HEK293 (cell line): Measurements from ENCODE around the gene WDR17.

Experiments
- GLI4 ChIP-seq: fragments of 450-650 bp; formaldehyde crosslinking; IDR thresholded peaks from 2 replicates; pipeline ENCODE4 v1.5.1; 2016; ENCODE audit warnings: missing biosample characterization, missing genetic modification characterization
- HOXD13 ChIP-seq: sonication (generic); formaldehyde crosslinking; IDR thresholded peaks from 2 replicates; pipeline ENCODE4 v1.8.0; 2022; ENCODE audit warnings: missing genetic modification reagents, borderline replicate concordance
- KLF16 ChIP-seq: fragments of 450-650 bp; formaldehyde crosslinking; IDR thresholded peaks from 2 replicates; pipeline ENCODE4 v1.5.1; 2017; ENCODE audit warnings: missing biosample characterization, missing genetic modification characterization
- REPIN1 ChIP-seq: fragments of 450-650 bp; formaldehyde crosslinking; IDR thresholded peaks from 2 replicates; pipeline ENCODE4 v1.5.1; 2017; ENCODE audit warnings: missing biosample characterization, missing genetic modification characterization, low read depth
- SALL2 ChIP-seq: fragments of 450-650 bp; formaldehyde crosslinking; IDR thresholded peaks from 2 replicates; pipeline ENCODE4 v1.5.0; 2017; ENCODE audit warnings: missing biosample characterization, mild to moderate bottlenecking, missing genetic modification characterization, borderline replicate concordance
- TCF7L2 ChIP-seq: IDR thresholded peaks from 2 replicates; pipeline ENCODE4 v1.6.1; 2011; ENCODE audit warnings: low read depth, mild to moderate bottlenecking, inconsistent platforms, low read length, moderate library complexity, borderline replicate concordance
- ZNF24 ChIP-seq: fragments of 450-650 bp; formaldehyde crosslinking; IDR thresholded peaks from 2 replicates; pipeline ENCODE4 v1.5.1; 2016; ENCODE audit warnings: missing biosample characterization, missing genetic modification characterization
- ZNF350 ChIP-seq: fragments of 450-650 bp; formaldehyde crosslinking; IDR thresholded peaks from 2 replicates; pipeline ENCODE4 v1.5.0; 2017; ENCODE audit warnings: missing biosample characterization, mild to moderate bottlenecking, missing genetic modification characterization
- ZNF560 ChIP-seq: fragments of 450-650 bp; formaldehyde crosslinking; IDR thresholded peaks from 2 replicates; pipeline ENCODE4 v1.5.1; 2017; ENCODE audit warnings: missing biosample characterization, missing genetic modification characterization, borderline replicate concordance
- ZNF747 ChIP-seq: fragments of 450-650 bp; formaldehyde crosslinking; IDR thresholded peaks from 2 replicates; pipeline ENCODE4 v1.5.1; 2016; ENCODE audit warnings: missing biosample characterization, missing genetic modification characterization
- TF ChIP-seq, protein P1 (sequence below): fragments of 450-650 bp; formaldehyde crosslinking; IDR thresholded peaks from 2 replicates; pipeline ENCODE4 v1.5.1; 2016; ENCODE audit warnings: missing biosample characterization, missing genetic modification characterization
- TF ChIP-seq, protein P2 (sequence below): fragments of 450-650 bp; formaldehyde crosslinking; IDR thresholded peaks from 2 replicates; pipeline ENCODE4 v1.5.1; 2016; ENCODE audit warnings: missing biosample characterization, missing genetic modification characterization
- TF ChIP-seq, protein P3 (sequence below): fragments of 450-650 bp; formaldehyde crosslinking; IDR thresholded peaks from 2 replicates; pipeline ENCODE4 v1.5.1; 2016; ENCODE audit warnings: missing biosample characterization, missing genetic modification characterization, low read depth

DNA sequence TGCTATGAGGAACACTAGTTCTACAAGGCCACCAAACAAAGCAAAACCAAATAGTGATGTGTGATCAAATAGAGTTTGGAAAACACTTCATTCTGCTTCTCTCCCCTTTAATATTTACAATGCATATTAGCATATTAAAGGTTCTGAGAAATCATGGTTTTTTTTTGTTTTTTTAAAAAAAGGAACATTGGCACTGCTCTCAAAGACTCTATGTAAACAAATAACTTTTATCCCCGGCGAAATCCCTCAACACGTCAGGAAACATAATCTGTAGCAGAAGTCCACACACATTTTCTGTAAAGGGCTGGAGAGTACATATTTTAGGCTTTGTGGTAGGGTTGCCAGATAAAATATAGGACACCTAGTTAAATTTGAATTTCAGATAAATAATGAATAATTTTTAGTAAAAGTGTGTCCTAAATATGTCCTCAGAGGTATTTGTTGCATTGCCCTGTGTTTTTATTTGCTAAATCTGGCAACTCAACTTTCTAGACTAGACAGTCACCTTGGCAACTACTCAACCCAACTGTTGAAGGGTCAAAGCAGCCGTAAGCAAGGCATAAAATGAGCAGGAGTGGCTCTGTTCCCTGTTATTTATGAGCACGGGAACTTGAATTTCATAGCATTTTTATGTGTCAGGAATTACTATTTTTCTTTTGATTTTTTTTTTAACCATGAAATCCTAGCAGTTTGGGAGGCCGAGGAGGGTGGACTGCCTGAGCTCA lies 121.2 kb downstream of the WDR17 start:
- TF ChIP-seq, protein P1, sequence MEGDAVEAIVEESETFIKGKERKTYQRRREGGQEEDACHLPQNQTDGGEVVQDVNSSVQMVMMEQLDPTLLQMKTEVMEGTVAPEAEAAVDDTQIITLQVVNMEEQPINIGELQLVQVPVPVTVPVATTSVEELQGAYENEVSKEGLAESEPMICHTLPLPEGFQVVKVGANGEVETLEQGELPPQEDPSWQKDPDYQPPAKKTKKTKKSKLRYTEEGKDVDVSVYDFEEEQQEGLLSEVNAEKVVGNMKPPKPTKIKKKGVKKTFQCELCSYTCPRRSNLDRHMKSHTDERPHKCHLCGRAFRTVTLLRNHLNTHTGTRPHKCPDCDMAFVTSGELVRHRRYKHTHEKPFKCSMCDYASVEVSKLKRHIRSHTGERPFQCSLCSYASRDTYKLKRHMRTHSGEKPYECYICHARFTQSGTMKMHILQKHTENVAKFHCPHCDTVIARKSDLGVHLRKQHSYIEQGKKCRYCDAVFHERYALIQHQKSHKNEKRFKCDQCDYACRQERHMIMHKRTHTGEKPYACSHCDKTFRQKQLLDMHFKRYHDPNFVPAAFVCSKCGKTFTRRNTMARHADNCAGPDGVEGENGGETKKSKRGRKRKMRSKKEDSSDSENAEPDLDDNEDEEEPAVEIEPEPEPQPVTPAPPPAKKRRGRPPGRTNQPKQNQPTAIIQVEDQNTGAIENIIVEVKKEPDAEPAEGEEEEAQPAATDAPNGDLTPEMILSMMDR = no peak
- TF ChIP-seq ZNF350 = no peak
- TF ChIP-seq, protein P2, sequence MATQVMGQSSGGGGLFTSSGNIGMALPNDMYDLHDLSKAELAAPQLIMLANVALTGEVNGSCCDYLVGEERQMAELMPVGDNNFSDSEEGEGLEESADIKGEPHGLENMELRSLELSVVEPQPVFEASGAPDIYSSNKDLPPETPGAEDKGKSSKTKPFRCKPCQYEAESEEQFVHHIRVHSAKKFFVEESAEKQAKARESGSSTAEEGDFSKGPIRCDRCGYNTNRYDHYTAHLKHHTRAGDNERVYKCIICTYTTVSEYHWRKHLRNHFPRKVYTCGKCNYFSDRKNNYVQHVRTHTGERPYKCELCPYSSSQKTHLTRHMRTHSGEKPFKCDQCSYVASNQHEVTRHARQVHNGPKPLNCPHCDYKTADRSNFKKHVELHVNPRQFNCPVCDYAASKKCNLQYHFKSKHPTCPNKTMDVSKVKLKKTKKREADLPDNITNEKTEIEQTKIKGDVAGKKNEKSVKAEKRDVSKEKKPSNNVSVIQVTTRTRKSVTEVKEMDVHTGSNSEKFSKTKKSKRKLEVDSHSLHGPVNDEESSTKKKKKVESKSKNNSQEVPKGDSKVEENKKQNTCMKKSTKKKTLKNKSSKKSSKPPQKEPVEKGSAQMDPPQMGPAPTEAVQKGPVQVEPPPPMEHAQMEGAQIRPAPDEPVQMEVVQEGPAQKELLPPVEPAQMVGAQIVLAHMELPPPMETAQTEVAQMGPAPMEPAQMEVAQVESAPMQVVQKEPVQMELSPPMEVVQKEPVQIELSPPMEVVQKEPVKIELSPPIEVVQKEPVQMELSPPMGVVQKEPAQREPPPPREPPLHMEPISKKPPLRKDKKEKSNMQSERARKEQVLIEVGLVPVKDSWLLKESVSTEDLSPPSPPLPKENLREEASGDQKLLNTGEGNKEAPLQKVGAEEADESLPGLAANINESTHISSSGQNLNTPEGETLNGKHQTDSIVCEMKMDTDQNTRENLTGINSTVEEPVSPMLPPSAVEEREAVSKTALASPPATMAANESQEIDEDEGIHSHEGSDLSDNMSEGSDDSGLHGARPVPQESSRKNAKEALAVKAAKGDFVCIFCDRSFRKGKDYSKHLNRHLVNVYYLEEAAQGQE = no peak
- no peak for TF ChIP-seq TCF7L2
- TF ChIP-seq, protein P3, sequence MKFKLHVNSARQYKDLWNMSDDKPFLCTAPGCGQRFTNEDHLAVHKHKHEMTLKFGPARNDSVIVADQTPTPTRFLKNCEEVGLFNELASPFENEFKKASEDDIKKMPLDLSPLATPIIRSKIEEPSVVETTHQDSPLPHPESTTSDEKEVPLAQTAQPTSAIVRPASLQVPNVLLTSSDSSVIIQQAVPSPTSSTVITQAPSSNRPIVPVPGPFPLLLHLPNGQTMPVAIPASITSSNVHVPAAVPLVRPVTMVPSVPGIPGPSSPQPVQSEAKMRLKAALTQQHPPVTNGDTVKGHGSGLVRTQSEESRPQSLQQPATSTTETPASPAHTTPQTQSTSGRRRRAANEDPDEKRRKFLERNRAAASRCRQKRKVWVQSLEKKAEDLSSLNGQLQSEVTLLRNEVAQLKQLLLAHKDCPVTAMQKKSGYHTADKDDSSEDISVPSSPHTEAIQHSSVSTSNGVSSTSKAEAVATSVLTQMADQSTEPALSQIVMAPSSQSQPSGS = no peak
- TF ChIP-seq SALL2 = no peak
- TF ChIP-seq REPIN1 = no peak
- TF ChIP-seq HOXD13 (CRISPR knock-in tag) = no peak
- no peak for TF ChIP-seq ZNF747
- TF ChIP-seq KLF16 (tag by site-specific recombination) = no peak
- no peak for TF ChIP-seq GLI4 (tag by site-specific recombination)
- no peak for TF ChIP-seq ZNF560 (tag by site-specific recombination)
- TF ChIP-seq ZNF24 = no peak
